ENCODE measurements around the gene APOD.
"Not testable (repeated sequence)": the region's sequence is repeated elsewhere in the genome, so short reads cannot be mapped to it uniquely, and the experiment has no call there.

GRCh38 chr3:195632501-195633185, 48.9 kb upstream of the APOD start:
- TF ChIP-seq CTCF (IDR thresholded peaks at IDR 0.05; ENCODE audit: poor library complexity); EZH2phosphoT487 (IDR thresholded peaks at IDR 0.05; ENCODE audit: low read depth, severe bottlenecking, unreplicated experiment): not testable (repeated sequence)

All from hepatocyte (in vitro differentiated cells).